Osteocyte (in vitro differentiated cells): ENCODE measurements around the gene WDR75. TPM values are rescaled to one million over a fixed set of nuclear protein-coding genes. Genes with fewer than 3 reads are reported as not detected.

ENCODE experiments used
- DNase-seq: peaks from one replicate; pipeline ENCODE4 v3.0.0; 2021; ENCODE audit warnings: mixed read lengths; ENCODE audit not compliant: unreplicated experiment; ENCODE audit errors: extremely low spot score
- H3K27ac Mint-ChIP-seq: one replicate; pipeline ENCODE4 v1.8.0; 2021; ENCODE audit warnings: mild to moderate bottlenecking, mixed read lengths; ENCODE audit not compliant: unreplicated experiment
- H3K27me3 Mint-ChIP-seq: one replicate; pipeline ENCODE4 v1.8.0; 2021; ENCODE audit warnings: mixed read lengths; ENCODE audit not compliant: unreplicated experiment
- H3K36me3 Mint-ChIP-seq: one replicate; pipeline ENCODE4 v1.8.0; 2021; ENCODE audit warnings: mixed read lengths; ENCODE audit not compliant: unreplicated experiment
- H3K4me1 Mint-ChIP-seq: one replicate; pipeline ENCODE4 v1.8.0; 2021; ENCODE audit warnings: mixed read lengths; ENCODE audit not compliant: unreplicated experiment
- H3K4me3 Mint-ChIP-seq: one replicate; pipeline ENCODE4 v1.8.0; 2021; ENCODE audit warnings: mild to moderate bottlenecking, moderate library complexity, mixed read lengths; ENCODE audit not compliant: unreplicated experiment
- H3K9me3 Mint-ChIP-seq: one replicate; pipeline ENCODE4 v1.8.0; 2021; ENCODE audit warnings: mixed read lengths; ENCODE audit not compliant: unreplicated experiment
- CTCF ChIP-seq: fragments of 200-600 bp; sonication (generic); IDR thresholded peaks from 2 replicates; pipeline ENCODE4 v1.5.0; 2021; ENCODE audit warnings: antibody characterized with exemption, mild to moderate bottlenecking, moderate library complexity
- total RNA-seq: library from RNA; stranded (reverse); gene quantifications from 2 replicates; pipeline ENCODE4 v1.2.1, GENCODE V29; 2021

Gene WDR75
- total RNA-seq, 1 donor from 2014 or later, result 38.8 TPM

GRCh38 chr2:189481071-189481470, 39.8 kb downstream of the WDR75 start:
- Mint-ChIP-seq H3K27ac (no peak overlapping the region), H3K9me3 (no peaks in the 10 kb centered on the region), H3K4me1 (no peaks in the 10 kb centered on the region), H3K4me3 (no peak overlapping the region), H3K36me3 (peaks cover 15% of the 10 kb centered on the region), H3K27me3 (no peaks in the 10 kb centered on the region)
- DNase-seq, result no peak
- no peak for TF ChIP-seq CTCF

- Mint-ChIP-seq H3K4me1 (no peaks in the 10 kb centered on the region), H3K27me3 (no peaks in the 10 kb centered on the region), H3K4me3 (no peak overlapping the region), H3K9me3 (no peaks in the 10 kb centered on the region), H3K36me3 (no peaks in the 10 kb centered on the region), H3K27ac (no peak overlapping the region)
- no peak for TF ChIP-seq CTCF
- no peak for DNase-seq
These were observed 42.3 kb downstream of the WDR75 start for GRCh38 chr2:189483571-189483970.

GRCh38 chr2:189483980-189484740, 42.9 kb downstream of the WDR75 start:
- Mint-ChIP-seq H3K9me3 (no peaks in the 10 kb centered on the region), H3K4me1 (no peaks in the 10 kb centered on the region), H3K36me3 (no peaks in the 10 kb centered on the region), H3K4me3 (no peak overlapping the region), H3K27me3 (no peaks in the 10 kb centered on the region), H3K27ac (no peak overlapping the region)
- TF ChIP-seq CTCF, result no peak
- DNase-seq, result no peak

GRCh38 chr2:189485146-189485545, 43.9 kb downstream of the WDR75 start:
- no peaks in the 10 kb centered on the region for H3K36me3 Mint-ChIP-seq
- H3K27me3 Mint-ChIP-seq, result no peaks in the 10 kb centered on the region
- TF ChIP-seq CTCF, result no peak
- no peaks in the 10 kb centered on the region for H3K9me3 Mint-ChIP-seq
- H3K4me1 Mint-ChIP-seq, result no peaks in the 10 kb centered on the region
- H3K4me3 Mint-ChIP-seq, result no peak overlapping the region
- no peak overlapping the region for H3K27ac Mint-ChIP-seq
- no peak for DNase-seq

- TF ChIP-seq CTCF, result no peak
- no peak overlapping the region for H3K27ac Mint-ChIP-seq
- DNase-seq, result no peak
- H3K9me3 Mint-ChIP-seq, result no peaks in the 10 kb centered on the region
- H3K27me3 Mint-ChIP-seq, result no peaks in the 10 kb centered on the region
- no peaks in the 10 kb centered on the region for H3K4me1 Mint-ChIP-seq
- no peaks in the 10 kb centered on the region for H3K36me3 Mint-ChIP-seq
- H3K4me3 Mint-ChIP-seq, result no peak overlapping the region
These were observed 45.0 kb downstream of the WDR75 start for GRCh38 chr2:189486237-189486770.
